Stimulated activated CD4-positive, alpha-beta T cell treated with anti-CD3 and anti-CD28 coated beads, Interleukin-15, amount 100 ng/mL, for 24 hours (primary cell): Measurements from ENCODE around the gene BTNL9.
"Not testable (repeated sequence)": the region's sequence is repeated elsewhere in the genome, so short reads cannot be mapped to it uniquely, and the experiment has no call there.

Experiments
- DNase-seq: peaks from one replicate; pipeline ENCODE4 v3.0.0-alpha.2; 2020

The BTNL9 gene

DNA sequence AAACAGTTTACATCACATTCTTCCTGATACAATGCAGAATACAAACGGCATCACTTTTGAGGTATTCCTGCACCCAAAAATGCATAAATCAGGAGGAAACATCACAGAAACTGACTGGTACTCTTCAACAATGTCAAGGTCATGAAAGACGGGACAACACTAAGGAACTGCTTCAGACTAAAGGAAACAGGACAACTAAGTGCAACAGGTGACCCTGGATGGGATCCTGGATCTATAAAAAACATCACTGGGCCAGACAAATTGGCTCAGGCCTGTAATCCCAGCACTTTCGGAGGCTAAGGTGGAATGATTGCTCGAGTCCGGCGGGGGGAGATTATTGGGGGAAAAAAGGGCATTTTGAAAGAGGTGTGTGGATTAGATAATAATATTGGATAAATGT is 22.6 kb downstream of the BTNL9 start:
- no peak for DNase-seq

- no peak for DNase-seq
These were observed 23.4 kb downstream of the BTNL9 start for GRCh38 chr5:181063514-181063913.

- no peak for DNase-seq
These were observed 24.9 kb downstream of the BTNL9 start for GRCh38 chr5:181064987-181065386.

GRCh38 chr5:181069767-181070491 is 29.9 kb downstream of the BTNL9 start:
- DNase-seq: peak; percentile 22

GRCh38 chr5:181070523-181070922 is 30.5 kb downstream of the BTNL9 start:
- DNase-seq: no peak

- DNase-seq: no peak
These were observed 31.2 kb downstream of the BTNL9 start for GRCh38 chr5:181071257-181071656.

GRCh38 chr5:181076920-181077319 is 36.9 kb downstream of the BTNL9 start:
- no peak for DNase-seq

GRCh38 chr5:181081989-181082388 is 41.9 kb downstream of the BTNL9 start:
- no peak for DNase-seq

DNA sequence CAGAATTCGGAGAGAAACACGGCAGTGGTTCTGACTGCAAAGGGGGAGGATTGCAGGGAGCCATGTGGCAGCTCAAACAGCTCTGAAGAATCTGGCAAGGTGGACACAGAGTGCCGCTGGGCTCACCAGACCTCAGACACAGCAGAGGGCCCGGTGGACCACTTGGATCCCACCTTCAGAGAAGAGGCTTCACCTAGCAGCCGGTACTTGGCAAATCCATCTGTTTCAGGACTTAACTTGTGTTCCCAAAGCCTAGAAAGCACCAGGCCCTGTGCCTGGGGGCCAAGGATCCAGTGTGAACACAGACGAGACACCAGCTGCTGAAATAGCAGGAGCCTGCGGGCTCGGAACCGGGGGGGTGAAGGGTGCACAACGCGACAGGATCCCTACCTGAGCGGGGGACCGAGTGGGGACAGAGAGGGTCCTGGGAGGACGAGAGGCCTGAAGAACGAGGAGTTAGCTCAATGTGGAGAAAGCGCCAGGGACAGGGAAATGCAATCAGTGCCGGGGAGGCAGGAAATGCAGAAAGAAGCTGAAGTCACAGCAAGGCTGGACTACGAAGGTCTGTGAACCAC is 44.6 kb downstream of the BTNL9 start:
- no peak for DNase-seq

- DNase-seq: no peak
These were observed 46.2 kb downstream of the BTNL9 start for GRCh38 chr5:181086026-181086883.

DNA sequence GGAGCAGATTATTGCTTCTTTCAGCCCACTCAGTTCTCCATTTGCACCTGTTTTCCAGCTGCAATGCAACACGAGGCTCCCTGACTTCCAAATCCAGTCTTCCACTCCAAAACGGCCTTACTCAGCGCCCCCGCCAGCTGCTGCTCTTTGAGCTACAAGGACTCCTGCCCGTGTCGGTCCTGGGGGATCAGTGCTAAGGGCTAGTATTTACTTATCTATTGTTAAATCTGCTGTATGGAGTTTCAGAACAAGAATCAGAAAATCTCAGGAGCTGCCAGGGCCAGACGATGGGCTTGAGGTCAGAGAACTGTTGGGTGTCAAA is 46.8 kb downstream of the BTNL9 start:
- DNase-seq: no peak

- no peak for DNase-seq
These were observed 47.2 kb downstream of the BTNL9 start for GRCh38 chr5:181087309-181087708.

GRCh38 chr5:181088289-181088688 is 48.2 kb downstream of the BTNL9 start:
- no peak for DNase-seq

- no peak for DNase-seq
These were observed 52.4 kb downstream of the BTNL9 start for GRCh38 chr5:181092428-181092827.

DNA sequence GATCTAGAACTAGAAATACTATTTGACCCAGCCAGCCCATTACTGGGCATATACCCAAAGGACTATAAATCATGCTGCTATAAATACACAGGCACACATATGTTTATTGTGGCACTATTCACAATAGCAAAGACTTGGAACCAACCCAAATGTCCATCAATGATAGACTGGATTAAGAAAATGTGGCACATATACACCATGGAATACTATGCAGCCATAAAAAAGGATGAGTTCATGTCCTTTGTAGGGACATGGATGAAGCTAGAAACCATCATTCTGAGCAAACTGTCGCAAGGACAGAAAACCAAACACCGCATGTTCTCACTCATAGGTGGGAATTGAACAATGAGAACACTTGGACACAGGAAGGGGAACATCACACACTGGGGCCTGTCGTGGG is 55.1 kb downstream of the BTNL9 start:
- DNase-seq: not testable (repeated sequence)

- not testable (repeated sequence) for DNase-seq
These were observed 56.8 kb downstream of the BTNL9 start for GRCh38 chr5:181096721-181097382.

GRCh38 chr5:181097383-181097753 is 57.3 kb downstream of the BTNL9 start:
- not testable (repeated sequence) for DNase-seq

DNA sequence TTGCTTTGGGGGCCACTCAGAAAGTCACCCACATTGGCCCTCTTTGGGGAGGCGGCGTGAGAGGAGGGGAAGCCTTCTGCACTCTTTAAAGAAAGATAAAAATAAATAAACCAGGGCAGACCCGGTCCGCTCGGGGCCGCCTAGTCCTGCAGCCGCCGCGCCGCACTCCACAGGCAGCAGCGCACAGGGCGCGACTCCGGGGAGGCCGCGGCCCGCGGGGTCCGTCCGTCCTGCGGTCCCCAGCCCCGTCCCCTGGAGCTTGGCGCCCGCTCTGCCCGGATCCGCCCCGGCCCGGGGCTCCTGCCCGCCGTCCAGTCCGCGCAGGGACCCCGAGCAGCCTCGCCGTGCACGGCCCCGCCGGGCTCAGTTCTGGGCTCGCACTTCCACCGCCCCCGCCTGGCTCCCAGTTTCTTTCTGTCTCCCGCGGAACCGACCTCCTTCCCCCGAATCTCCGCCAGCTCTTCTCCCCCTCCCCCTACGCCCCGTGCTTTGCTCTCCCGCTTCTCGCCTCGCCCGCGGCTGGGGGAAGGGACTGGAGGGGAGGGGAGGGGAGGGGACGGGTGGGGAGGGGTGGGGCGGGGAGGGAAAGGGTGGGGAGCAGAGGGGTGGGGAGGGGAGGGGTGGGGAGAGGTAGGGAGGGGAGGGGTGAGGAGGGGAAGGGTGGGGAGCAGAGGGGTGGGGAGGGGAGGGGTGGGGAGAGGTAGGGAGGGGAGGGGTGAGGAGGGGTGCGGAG is 57.9 kb downstream of the BTNL9 start:
- DNase-seq: not testable (repeated sequence)

DNA sequence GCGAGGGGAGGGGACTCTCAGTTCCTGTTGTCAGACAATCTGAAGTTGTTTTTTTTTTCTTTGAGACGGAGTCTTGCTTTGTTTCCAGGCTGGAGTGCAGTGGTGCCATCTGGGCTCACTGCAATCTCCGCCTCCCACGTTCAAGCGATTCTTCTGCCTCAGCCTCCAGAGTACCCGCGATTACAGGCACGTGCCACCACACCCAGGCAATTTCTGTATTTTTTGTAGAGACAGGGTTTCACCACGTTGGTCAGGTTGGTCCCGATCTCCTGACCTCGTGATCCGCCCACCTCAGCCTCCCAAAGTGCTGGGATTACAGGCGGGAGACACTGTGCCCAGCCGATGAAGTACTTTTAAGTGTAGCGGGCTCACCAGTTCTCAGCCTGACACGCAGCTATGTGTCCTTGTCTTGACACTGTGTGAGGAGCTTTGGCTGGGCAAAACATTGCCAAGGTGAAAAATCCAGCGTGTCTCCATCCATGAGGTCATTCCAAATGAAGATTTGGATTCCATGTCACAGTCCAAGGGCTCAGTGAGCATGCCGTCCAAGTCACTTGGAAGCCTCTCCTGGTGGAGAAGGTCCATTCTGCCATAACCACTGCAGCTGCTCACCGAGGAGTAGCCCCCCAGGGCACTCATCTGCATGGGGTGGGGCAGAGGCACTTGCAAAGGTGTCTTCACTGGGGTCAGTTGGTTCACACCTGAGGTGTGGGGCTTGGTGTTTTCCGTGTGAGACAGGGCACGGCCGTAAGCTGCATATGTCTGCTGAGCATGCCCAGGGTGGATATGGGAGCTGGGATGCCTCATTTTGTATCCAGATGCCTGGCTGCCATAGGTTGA is 58.9 kb downstream of the BTNL9 start:
- no peak for DNase-seq

- no peak for DNase-seq
These were observed 59.6 kb downstream of the BTNL9 start for GRCh38 chr5:181099602-181100086.

DNA sequence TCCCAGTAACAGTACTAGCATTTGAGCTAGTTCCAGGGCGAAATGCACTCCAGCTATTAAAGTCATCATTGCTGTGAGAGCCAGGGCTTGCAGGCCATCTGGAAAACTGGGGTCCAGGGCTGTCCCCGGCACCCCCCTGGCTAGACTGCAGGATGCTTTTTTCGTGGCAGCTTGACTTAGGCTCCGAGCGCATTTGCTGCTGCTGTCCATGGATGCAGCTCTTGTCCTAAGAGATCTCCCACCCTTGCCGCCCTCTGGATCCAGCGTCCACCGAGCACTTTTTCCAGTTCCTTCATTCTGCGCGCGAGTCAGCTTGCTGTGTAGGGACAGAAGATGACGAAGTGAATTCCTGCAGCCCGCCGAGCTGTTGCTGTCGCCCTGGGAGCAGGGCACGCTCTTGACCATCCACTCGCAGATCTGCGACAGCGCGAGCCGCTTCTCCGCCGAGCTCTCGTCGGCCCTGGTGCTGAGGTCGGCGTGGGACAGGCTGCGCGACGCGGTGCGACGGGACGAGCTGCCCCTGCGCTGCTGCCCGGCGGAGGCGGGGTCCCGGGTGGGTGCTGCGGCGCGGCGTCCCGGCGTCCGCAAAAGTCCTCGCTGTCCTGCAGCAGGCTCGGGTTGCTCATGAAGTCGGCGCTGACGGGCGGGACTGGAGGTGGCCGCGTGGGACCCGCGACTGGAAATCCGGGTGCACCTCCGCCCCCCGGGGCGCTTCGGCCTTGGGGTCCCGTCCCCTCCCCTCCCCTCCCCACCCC is 60.2 kb downstream of the BTNL9 start:
- DNase-seq: peak; percentile 20
